ENCODE results near the gene GIPC1. TPM values are rescaled to one million over a fixed set of nuclear protein-coding genes. Genes with fewer than 3 reads are reported as not detected.

GIPC1 gene
- total RNA-seq, 2 donors from 2014 or later: 68.6 to 72.6 TPM

DNA sequence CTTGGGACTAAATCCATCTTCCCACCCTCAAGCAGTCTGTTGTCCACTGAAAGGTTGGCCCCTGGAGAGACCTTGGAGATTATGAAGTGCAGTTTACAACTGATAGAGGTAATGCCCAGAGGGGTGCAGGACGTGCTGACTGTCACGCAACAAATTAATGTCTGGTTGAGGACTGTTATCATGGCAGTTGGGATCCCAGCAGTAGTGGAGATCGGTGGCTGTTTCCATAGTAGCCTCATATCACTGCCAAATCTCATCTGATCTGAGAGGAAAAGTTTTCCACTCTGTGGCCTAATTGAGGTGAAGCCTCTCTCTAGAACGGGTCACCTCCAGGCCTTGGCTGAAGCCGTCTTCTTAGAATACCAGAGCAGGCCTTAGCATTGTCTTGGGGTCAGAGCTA lies 37.5 kb upstream of the GIPC1 start:
- no peaks in the 10 kb centered on the region for H3K27me3 Mint-ChIP-seq (ENCODE audit: insufficient read depth)
- DNase-seq: no peak
- WGBS, 2 experiments (ENCODE audit: insufficient coverage in 1 of 2, insufficient read length in 1 of 2): 87 to 94% methylated on average over 3 to 5 of the region's 5 CpGs
- Histone ChIP-seq H3K4me1 (ENCODE audit: control insufficient read depth, insufficient read depth, low read length) (no peaks in the 10 kb centered on the region), H3K27ac (ENCODE audit: low read depth, low read length) (no peak overlapping the region), H3K36me3 (ENCODE audit: control insufficient read depth, insufficient read depth, low read length) (no peaks in the 10 kb centered on the region), H3K27me3 (ENCODE audit: control insufficient read depth, insufficient read depth, low read length, poor library complexity, severe bottlenecking) (no peaks in the 10 kb centered on the region), H3K9ac (ENCODE audit: extremely low read depth, low read length, poor library complexity, severe bottlenecking) (no peak overlapping the region), H3K4me3 (ENCODE audit: low read length) (no peak overlapping the region), H3K9me3 (ENCODE audit: control insufficient read depth, low read length) (no peaks in the 10 kb centered on the region)
- TF ChIP-seq, protein P1, sequence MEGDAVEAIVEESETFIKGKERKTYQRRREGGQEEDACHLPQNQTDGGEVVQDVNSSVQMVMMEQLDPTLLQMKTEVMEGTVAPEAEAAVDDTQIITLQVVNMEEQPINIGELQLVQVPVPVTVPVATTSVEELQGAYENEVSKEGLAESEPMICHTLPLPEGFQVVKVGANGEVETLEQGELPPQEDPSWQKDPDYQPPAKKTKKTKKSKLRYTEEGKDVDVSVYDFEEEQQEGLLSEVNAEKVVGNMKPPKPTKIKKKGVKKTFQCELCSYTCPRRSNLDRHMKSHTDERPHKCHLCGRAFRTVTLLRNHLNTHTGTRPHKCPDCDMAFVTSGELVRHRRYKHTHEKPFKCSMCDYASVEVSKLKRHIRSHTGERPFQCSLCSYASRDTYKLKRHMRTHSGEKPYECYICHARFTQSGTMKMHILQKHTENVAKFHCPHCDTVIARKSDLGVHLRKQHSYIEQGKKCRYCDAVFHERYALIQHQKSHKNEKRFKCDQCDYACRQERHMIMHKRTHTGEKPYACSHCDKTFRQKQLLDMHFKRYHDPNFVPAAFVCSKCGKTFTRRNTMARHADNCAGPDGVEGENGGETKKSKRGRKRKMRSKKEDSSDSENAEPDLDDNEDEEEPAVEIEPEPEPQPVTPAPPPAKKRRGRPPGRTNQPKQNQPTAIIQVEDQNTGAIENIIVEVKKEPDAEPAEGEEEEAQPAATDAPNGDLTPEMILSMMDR (conservative IDR thresholded peaks at IDR 0.05): no peak
- no peak overlapping the region for H3K4me3 Mint-ChIP-seq
- peaks cover 8% of the 10 kb centered on the region for H3K36me3 Mint-ChIP-seq (ENCODE audit: low read depth)
- no peaks in the 10 kb centered on the region for H3K9me3 Mint-ChIP-seq
- no peak overlapping the region for H3K27ac Mint-ChIP-seq
- peaks cover 13% of the 10 kb centered on the region for H3K4me1 Mint-ChIP-seq

DNA sequence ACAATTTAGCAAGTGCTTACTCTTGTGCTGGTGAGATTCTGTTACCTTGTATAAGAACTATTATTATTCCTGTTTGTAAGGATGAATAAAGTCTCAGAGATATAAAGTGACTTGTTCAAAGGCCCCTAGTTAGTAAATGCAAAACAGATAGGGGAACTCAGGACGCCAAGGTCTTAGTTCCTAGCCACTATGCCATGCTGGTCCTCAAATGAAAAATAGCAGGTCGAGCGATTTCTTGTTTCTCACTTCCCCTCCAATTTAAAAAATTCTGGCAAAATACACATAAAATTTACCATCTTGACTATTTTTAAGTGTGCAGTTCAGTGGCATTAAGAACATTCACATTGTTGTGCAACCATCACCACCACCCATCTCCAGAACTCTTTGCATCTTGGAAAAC lies 34.6 kb upstream of the GIPC1 start:
- WGBS, 2 experiments (ENCODE audit: insufficient coverage in 1 of 2, insufficient read length in 1 of 2): 75 to 100% methylated on average over 2 to 3 of the region's 3 CpGs
- Histone ChIP-seq H3K27ac (ENCODE audit: low read depth, low read length) (no peak overlapping the region), H3K4me1 (ENCODE audit: control insufficient read depth, insufficient read depth, low read length) (no peaks in the 10 kb centered on the region), H3K27me3 (ENCODE audit: control insufficient read depth, insufficient read depth, low read length, poor library complexity, severe bottlenecking) (no peaks in the 10 kb centered on the region), H3K9ac (ENCODE audit: extremely low read depth, low read length, poor library complexity, severe bottlenecking) (peak overlapping the region; percentile 79), H3K4me3 (ENCODE audit: low read length) (peak overlapping the region; percentile 81), H3K36me3 (ENCODE audit: control insufficient read depth, insufficient read depth, low read length) (no peaks in the 10 kb centered on the region), H3K9me3 (ENCODE audit: control insufficient read depth, low read length) (no peaks in the 10 kb centered on the region)
- Mint-ChIP-seq H3K27me3 (ENCODE audit: insufficient read depth) (no peaks in the 10 kb centered on the region), H3K9me3 (no peaks in the 10 kb centered on the region), H3K4me1 (peaks cover 5% of the 10 kb centered on the region), H3K4me3 (peak overlapping the region; percentile 89), H3K36me3 (ENCODE audit: low read depth) (peaks cover 8% of the 10 kb centered on the region), H3K27ac (no peak overlapping the region)
- TF ChIP-seq, protein P1 (conservative IDR thresholded peaks at IDR 0.05): no peak
- no peak for DNase-seq

DNA sequence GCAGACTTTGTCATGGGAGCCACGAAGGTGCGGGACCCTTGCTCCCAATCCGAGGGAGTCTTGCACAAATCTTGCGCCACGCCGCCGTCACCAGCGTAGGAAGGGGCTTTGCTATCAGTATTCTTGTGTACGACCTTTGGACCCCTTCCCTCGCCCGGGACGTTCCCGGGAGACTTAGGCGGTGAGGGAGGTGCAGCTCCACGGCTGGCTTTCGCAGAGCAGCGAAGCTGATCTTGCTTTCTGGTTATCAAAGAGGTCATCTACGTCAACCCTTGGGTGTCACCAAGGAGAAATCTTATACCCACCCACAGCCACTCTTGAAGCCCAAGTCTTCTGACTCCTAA lies 34.0 kb upstream of the GIPC1 start:
- Histone ChIP-seq H3K9me3 (ENCODE audit: control insufficient read depth, low read length) (no peaks in the 10 kb centered on the region), H3K27ac (ENCODE audit: low read depth, low read length) (peak overlapping the region; percentile 27), H3K4me1 (ENCODE audit: control insufficient read depth, insufficient read depth, low read length) (no peaks in the 10 kb centered on the region), H3K9ac (ENCODE audit: extremely low read depth, low read length, poor library complexity, severe bottlenecking) (peak overlapping the region; percentile 79), H3K36me3 (ENCODE audit: control insufficient read depth, insufficient read depth, low read length) (no peaks in the 10 kb centered on the region), H3K27me3 (ENCODE audit: control insufficient read depth, insufficient read depth, low read length, poor library complexity, severe bottlenecking) (no peaks in the 10 kb centered on the region), H3K4me3 (ENCODE audit: low read length) (peak overlapping the region; percentile 81)
- Mint-ChIP-seq H3K36me3 (ENCODE audit: low read depth) (peaks cover 8% of the 10 kb centered on the region), H3K9me3 (no peaks in the 10 kb centered on the region), H3K27ac (peak overlapping the region; percentile 98), H3K4me1 (peaks cover 5% of the 10 kb centered on the region), H3K4me3 (peak overlapping the region; percentile 89), H3K27me3 (ENCODE audit: insufficient read depth) (no peaks in the 10 kb centered on the region)
- 0 to 2% methylated on average over 9 to 18 of the region's 18 CpGs for WGBS, 2 experiments (ENCODE audit: insufficient coverage in 1 of 2, insufficient read length in 1 of 2)
- TF ChIP-seq, protein P1 (conservative IDR thresholded peaks at IDR 0.05): no peak
- no peak for DNase-seq
